NCI-H2171 (cell line): Measurements from ENCODE around the gene NFATC1.

Source experiments
- DNase-seq: peaks from one replicate; lab custom pipeline; 2025; lab: John Stamatoyannopoulos, UW

NFATC1 gene

GRCh38 chr18:79522451-79523205 is 126.9 kb downstream of the NFATC1 start:
- no peak for DNase-seq

- no peak for DNase-seq
Measured at GRCh38 chr18:79523206-79523735, 127.5 kb downstream of the NFATC1 start.

- no peak for DNase-seq
Measured at GRCh38 chr18:79523736-79524180, 128.0 kb downstream of the NFATC1 start.

GRCh38 chr18:79524181-79525078 is 128.7 kb downstream of the NFATC1 start:
- no peak for DNase-seq

- peak; percentile 62 for DNase-seq
Measured at GRCh38 chr18:79525556-79526467, 130.1 kb downstream of the NFATC1 start.

GRCh38 chr18:79526468-79527460 is 131.0 kb downstream of the NFATC1 start:
- no peak for DNase-seq

- DNase-seq, result no peak
Measured at GRCh38 chr18:79527656-79528315, 132.1 kb downstream of the NFATC1 start.

GRCh38 chr18:79528316-79528695 is 132.6 kb downstream of the NFATC1 start:
- DNase-seq, result no peak

- DNase-seq, result peak; percentile 7
Measured at GRCh38 chr18:79528846-79529245, 133.1 kb downstream of the NFATC1 start.

GRCh38 chr18:79529296-79529695 is 133.6 kb downstream of the NFATC1 start:
- DNase-seq, result no peak

GRCh38 chr18:79529991-79530390 is 134.3 kb downstream of the NFATC1 start:
- DNase-seq, result no peak

GRCh38 chr18:79530821-79531220 is 135.1 kb downstream of the NFATC1 start:
- no peak for DNase-seq

- DNase-seq, result no peak
Measured at GRCh38 chr18:79531386-79531785, 135.7 kb downstream of the NFATC1 start.

GRCh38 chr18:79531926-79532312 is 136.2 kb downstream of the NFATC1 start:
- DNase-seq, result no peak

GRCh38 chr18:79532313-79533007 is 136.7 kb downstream of the NFATC1 start:
- DNase-seq, result no peak

- no peak for DNase-seq
Measured at GRCh38 chr18:79533146-79533545, 137.4 kb downstream of the NFATC1 start.

GRCh38 chr18:79533591-79533990 is 137.9 kb downstream of the NFATC1 start:
- no peak for DNase-seq

- DNase-seq, result no peak
Measured at GRCh38 chr18:79534356-79534755, 138.6 kb downstream of the NFATC1 start.

GRCh38 chr18:79537758-79538157 is 142.0 kb downstream of the NFATC1 start:
- DNase-seq, result no peak
